H1 (cell line): ENCODE measurements around the gene SEL1L2. TPM values are rescaled to one million over a fixed set of nuclear protein-coding genes. Genes with fewer than 3 reads are reported as not detected.

ENCODE experiments used
- CTCF ChIA-PET: fragments of 300-600 bp; sonication (Branson Sonifier 250); formaldehyde crosslinking; loops from one replicate; lab custom pipeline; 2021; ENCODE audit not compliant: partially characterized antibody; lab: Charles Lee
- POLR2A ChIA-PET: fragments of 300-600 bp; sonication (Branson Sonifier 250); formaldehyde crosslinking; loops from one replicate; lab custom pipeline; 2021; ENCODE audit warnings: inconsistent platforms; ENCODE audit not compliant: partially characterized antibody; lab: Charles Lee
- DNase-seq, 2 experiments: peaks; one replicate each; pipeline versions ENCODE4 v3.0.0 to v3.0.0-alpha.2; 2010 to 2022; ENCODE audit warnings: low spot score in 2 of 2, low read depth in 1 of 2, mixed read lengths in 1 of 2
- FAIRE-seq: peaks from 2 replicates; lab custom pipeline; 2011; peaks lifted over from hg19 to GRCh38; lab: Jason Lieb, UNC
- H2AFZ ChIP-seq: 2 replicates; pipeline ENCODE4 v1.8.1; 2012; ENCODE audit warnings: low read length, inconsistent platforms
- H2AK5ac ChIP-seq: 2 replicates; pipeline ENCODE4 v1.6.1; 2013; ENCODE audit warnings: low read depth, low read length
- H2BK120ac ChIP-seq: replicated peaks from 2 replicates; pipeline ENCODE3; 2013; ENCODE audit warnings: low read depth, low read length, inconsistent platforms
- H2BK12ac ChIP-seq: 2 replicates; pipeline ENCODE4 v1.6.1; 2013; ENCODE audit warnings: low read depth, low read length
- H2BK15ac ChIP-seq: 2 replicates; pipeline ENCODE4 v1.6.1; 2013; ENCODE audit warnings: low read length
- H2BK20ac ChIP-seq: 2 replicates; pipeline ENCODE4 v1.6.1; 2013; ENCODE audit warnings: low read length
- H2BK5ac ChIP-seq: 2 replicates; pipeline ENCODE4 v1.6.1; 2013; ENCODE audit warnings: low read depth, low read length
- H3K14ac ChIP-seq: 2 replicates; pipeline ENCODE4 v1.6.1; 2013; ENCODE audit warnings: inconsistent platforms; ENCODE audit not compliant: insufficient read length
- H3K18ac ChIP-seq: 2 replicates; pipeline ENCODE4 v1.6.1; 2013; ENCODE audit warnings: low read length; ENCODE audit errors: extremely low read depth
- H3K23ac ChIP-seq: 2 replicates; pipeline ENCODE4 v1.6.1; 2013; ENCODE audit warnings: inconsistent platforms; ENCODE audit not compliant: insufficient read length
- H3K23me2 ChIP-seq: 2 replicates; pipeline ENCODE4 v1.6.1; 2013; ENCODE audit warnings: low read depth, low read length
- H3K27ac ChIP-seq: 2 replicates; pipeline ENCODE4 v1.6.1; 2011; ENCODE audit warnings: low read depth, low read length, inconsistent platforms
- H3K27me3 ChIP-seq, 4 experiments: replicated peaks in 1 of 4; 1 replicate in 1 of 4; 2 replicates in 3 of 4; pipeline versions ENCODE4 v1.6.1 to v1.8.1; 2011 to 2013; ENCODE audit warnings: low read length in 3 of 4, mild to moderate bottlenecking in 3 of 4, inconsistent platforms in 2 of 4, mixed read lengths in 2 of 4, moderate library complexity in 1 of 4; ENCODE audit not compliant: control insufficient read depth in 3 of 4, insufficient read depth in 3 of 4; ENCODE audit errors: extremely low read depth in 1 of 4
- H3K36me3 ChIP-seq, 4 experiments: 2 replicates each; pipeline versions ENCODE4 v1.6.1 to v1.8.1; 2011 to 2013; ENCODE audit warnings: mild to moderate bottlenecking in 4 of 4, low read length in 3 of 4, moderate library complexity in 2 of 4, control low read depth in 1 of 4, inconsistent platforms in 1 of 4; ENCODE audit not compliant: insufficient read depth in 4 of 4, control insufficient read depth in 2 of 4
- H3K4ac ChIP-seq: replicated peaks from 2 replicates; pipeline ENCODE3; 2013; ENCODE audit warnings: low read length, low read depth, mixed read lengths, inconsistent platforms; ENCODE audit not compliant: insufficient read length
- H3K4me1 ChIP-seq, 4 experiments: replicated peaks in 1 of 4; 1 replicate in 1 of 4; 2 replicates in 3 of 4; pipeline versions ENCODE4 v1.6.1 to v1.8.1; 2011 to 2013; ENCODE audit warnings: low read length in 3 of 4, inconsistent platforms in 2 of 4, mixed read lengths in 1 of 4; ENCODE audit not compliant: insufficient read depth in 4 of 4, control insufficient read depth in 3 of 4
- H3K4me2 ChIP-seq, 2 experiments: 2 replicates each; pipeline versions ENCODE4 v1.6.1 to v1.8.1; 2011 to 2013; ENCODE audit warnings: low read depth in 2 of 2, low read length in 2 of 2, control low read depth in 1 of 2, inconsistent platforms in 1 of 2, mild to moderate bottlenecking in 1 of 2; ENCODE audit not compliant: insufficient read depth in 1 of 2
- H3K4me3 ChIP-seq, 4 experiments: fragments of 200-600, 300-600 bp in 1 of 4; sonication (generic), shearing (Covaris generic), sonication (Bioruptor Twin) in 1 of 4; 2 replicates each; pipeline versions ENCODE4 v1.5.1 to v1.8.1; 2011 to 2016; ENCODE audit warnings: low read length in 4 of 4, low read depth in 3 of 4, control low read depth in 2 of 4, inconsistent platforms in 2 of 4, mild to moderate bottlenecking in 2 of 4, mixed read lengths in 1 of 4, moderate library complexity in 1 of 4; ENCODE audit not compliant: insufficient read depth in 2 of 4; ENCODE audit errors: extremely low read depth in 1 of 4
- H3K56ac ChIP-seq: replicated peaks from 2 replicates; pipeline ENCODE3; 2013; ENCODE audit warnings: low read depth, mild to moderate bottlenecking, mixed read lengths, low read length, inconsistent platforms; ENCODE audit not compliant: insufficient read length
- H3K79me1 ChIP-seq: 2 replicates; pipeline ENCODE4 v1.6.1; 2013; ENCODE audit warnings: low read depth, low read length, control low read depth
- H3K79me2 ChIP-seq, 2 experiments: 2 replicates each; pipeline versions ENCODE4 v1.6.1 to v1.8.1; 2012 to 2013; ENCODE audit warnings: low read length in 2 of 2, mild to moderate bottlenecking in 2 of 2, inconsistent platforms in 1 of 2; ENCODE audit not compliant: insufficient read depth in 2 of 2, control insufficient read depth in 1 of 2
- H3K9ac ChIP-seq, 4 experiments: replicated peaks in 1 of 4; 1 replicate in 1 of 4; 2 replicates in 3 of 4; pipeline versions ENCODE4 v1.6.1 to v1.8.1; 2011 to 2013; ENCODE audit warnings: low read depth in 3 of 4, low read length in 3 of 4, control low read depth in 2 of 4, mild to moderate bottlenecking in 2 of 4, moderate library complexity in 2 of 4, inconsistent platforms in 1 of 4; ENCODE audit errors: extremely low read depth in 1 of 4
- H3K9me3 ChIP-seq, 2 experiments: 2 replicates each; pipeline versions ENCODE4 v1.6.1 to v1.8.1; 2012 to 2013; ENCODE audit warnings: mild to moderate bottlenecking in 2 of 2, moderate library complexity in 2 of 2, control low read depth in 1 of 2, inconsistent platforms in 1 of 2, low read depth in 1 of 2, low read length in 1 of 2, mixed read lengths in 1 of 2; ENCODE audit not compliant: insufficient read depth in 2 of 2
- H4K20me1 ChIP-seq, 2 experiments: replicated peaks in 1 of 2; 2 replicates each; pipeline versions ENCODE3 to v1.8.1; 2011 to 2013; ENCODE audit warnings: inconsistent platforms in 2 of 2, low read length in 2 of 2, mild to moderate bottlenecking in 1 of 2; ENCODE audit not compliant: insufficient read depth in 2 of 2, control insufficient read depth in 1 of 2
- H4K5ac ChIP-seq: 2 replicates; pipeline ENCODE4 v1.6.1; 2013; ENCODE audit warnings: low read length, low read depth, mixed read lengths, inconsistent platforms; ENCODE audit not compliant: insufficient read length
- H4K8ac ChIP-seq: 2 replicates; pipeline ENCODE4 v1.8.0; 2013; ENCODE audit warnings: mild to moderate bottlenecking, moderate library complexity, low read length, inconsistent platforms; ENCODE audit not compliant: insufficient read depth; ENCODE audit errors: extremely low read depth
- H4K91ac ChIP-seq: replicated peaks from 2 replicates; pipeline ENCODE3; 2013; ENCODE audit warnings: low read length, mixed read lengths, inconsistent platforms; ENCODE audit not compliant: insufficient read length
- CHD1 ChIP-seq: IDR thresholded peaks from 2 replicates; pipeline ENCODE4 v1.6.1; 2012; ENCODE audit warnings: low read depth, low read length, improper control_type of control experiment
- CHD2 ChIP-seq: IDR thresholded peaks from 2 replicates; pipeline ENCODE4 v1.6.1; 2012; ENCODE audit warnings: low read length, improper control_type of control experiment
- CTBP2 ChIP-seq: IDR thresholded peaks from 2 replicates; pipeline ENCODE4 v1.7.0; 2011; ENCODE audit warnings: borderline replicate concordance, mild to moderate bottlenecking, moderate library complexity, mixed read lengths, low read length; ENCODE audit not compliant: insufficient read depth, insufficient read length
- EP300 ChIP-seq, 2 experiments: IDR thresholded peaks; 1 replicate in 1 of 2; 2 replicates in 1 of 2; pipeline ENCODE4 v1.6.1; 2011 to 2012; ENCODE audit warnings: low read depth in 2 of 2, low read length in 2 of 2, mild to moderate bottlenecking in 2 of 2, borderline replicate concordance in 1 of 2, inconsistent platforms in 1 of 2, moderate library complexity in 1 of 2
- GTF2F1 ChIP-seq: IDR thresholded peaks from 2 replicates; pipeline ENCODE4 v1.6.1; 2012; ENCODE audit warnings: low read depth, low read length, improper control_type of control experiment, borderline replicate concordance
- JUND ChIP-seq: IDR thresholded peaks from 2 replicates; pipeline ENCODE4 v1.6.1; 2011; ENCODE audit warnings: mild to moderate bottlenecking, improper control_type of control experiment, low read length
- RBBP5 ChIP-seq: IDR thresholded peaks from 2 replicates; pipeline ENCODE4 v1.7.1; 2012; ENCODE audit warnings: low read depth, mild to moderate bottlenecking, inconsistent platforms, low read length, moderate library complexity, borderline replicate concordance
- SP2 ChIP-seq: IDR thresholded peaks from 2 replicates; pipeline ENCODE4 v1.6.1; 2012; ENCODE audit warnings: mild to moderate bottlenecking, low read length, inconsistent platforms
- SP4 ChIP-seq: IDR thresholded peaks from 2 replicates; pipeline ENCODE4 v1.6.1; 2012; ENCODE audit warnings: low read length, inconsistent platforms
- TEAD4 ChIP-seq: IDR thresholded peaks from 2 replicates; pipeline ENCODE4 v1.6.1; 2012; ENCODE audit warnings: low read depth, low read length, inconsistent platforms, mixed read lengths
- ZNF274 ChIP-seq: IDR thresholded peaks from 2 replicates; pipeline ENCODE4 v1.7.0; 2012; ENCODE audit warnings: low read length, borderline replicate concordance; ENCODE audit errors: extremely low read depth
- WGBS, 2 experiments: shearing (Covaris generic) in 1 of 2; methylation state at CpG; one replicate each; pipeline versions ENCODE4 v1.1.6 to v1.1.7; 2013 to 2015; ENCODE audit warnings: low lambda C conversion rate in 2 of 2, mixed read lengths in 2 of 2, inconsistent platforms in 1 of 2, low coverage in 1 of 2, missing lambda C conversion rate in 1 of 2; ENCODE audit not compliant: insufficient replicate concordance in 2 of 2, insufficient coverage in 1 of 2, insufficient read length in 1 of 2; ENCODE audit errors: extremely low coverage in 1 of 2, missing lambda C conversion rate in 1 of 2; 5-methylcytosine and 5-hydroxymethylcytosine counted together
- polyA plus RNA-seq, 7 experiments: library from polyadenylated mRNA; depleted of rRNA in 3 of 7; stranded (reverse) in 5 of 7; unstranded in 2 of 7; fragments of >200 nt in 5 of 7; fragments of 200-250 nt in 2 of 7; gene quantifications; 1 replicate in 5 of 7; 2 replicates in 1 of 7; 4 replicates in 1 of 7; pipeline versions ENCODE4 v1.2.1 to v1.2.3, GENCODE V29; 2011 to 2013; ENCODE audit warnings: missing spikeins in 2 of 7, mixed read lengths in 2 of 7
- total RNA-seq: library from RNA; stranded (reverse); fragmentation: NEBNext Ultra II Directional; extraction: Animal tissue kit (Norgen Biotek cat#: 25700); gene quantifications from 2 replicates; pipeline ENCODE4 v1.2.1, GENCODE V29; 2021
- TF ChIP-seq, protein P1 (sequence below): IDR thresholded peaks from 2 replicates; pipeline ENCODE4 v1.6.1; 2011; ENCODE audit warnings: low read length, improper control_type of control experiment

Gene SEL1L2
- total and polyA plus RNA-seq, 2 of the 8 experiments (the other 6 are each of a cell fraction or from before 2014, with no cell fraction given), result not detected

DNA sequence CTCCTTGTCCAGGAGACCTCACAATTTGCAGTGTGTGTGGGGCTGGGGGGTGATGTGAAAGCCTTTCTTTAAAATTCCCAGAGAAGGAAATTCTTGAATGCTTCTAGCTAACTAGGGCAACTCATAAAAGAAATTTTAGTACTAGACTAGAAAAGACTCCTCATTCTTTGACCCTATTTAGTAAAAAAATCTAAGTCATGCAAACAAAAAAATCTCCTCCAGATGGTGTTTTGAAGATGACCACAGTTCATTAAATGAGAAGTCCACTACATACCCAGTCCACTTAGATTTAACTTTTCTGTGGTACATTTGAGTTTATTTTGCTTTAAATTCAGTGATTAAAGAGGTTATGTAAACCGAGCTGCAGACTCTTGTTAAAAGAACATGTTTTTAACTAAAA is 138.1 kb downstream of the SEL1L2 start:
- Histone ChIP-seq H2BK20ac (no peak overlapping the region), H4K91ac (no peak overlapping the region), H3K23me2 (no peaks in the 10 kb centered on the region; the same call in 1 of the 2 replicates), H3K14ac (no peak overlapping the region), H4K20me1 (no peaks in the 10 kb centered on the region), H2BK120ac (no peak overlapping the region), H3K4ac (no peak overlapping the region), H2AFZ (no peak overlapping the region), H3K79me2 (no peaks in the 10 kb centered on the region), H3K23ac (no peak overlapping the region), H3K18ac (no peak overlapping the region), H3K27me3 (no peaks in the 10 kb centered on the region), H3K9ac (no peak overlapping the region), H3K4me2 (no peak overlapping the region), H3K36me3 (no peaks in the 10 kb centered on the region), H3K4me1 (no peaks in the 10 kb centered on the region), H3K9me3 (no peaks in the 10 kb centered on the region), H2BK5ac (no peak overlapping the region), H4K8ac (no peak overlapping the region), H3K56ac (no peak overlapping the region), H3K79me1 (no peaks in the 10 kb centered on the region), H2AK5ac (no peak overlapping the region), H3K27ac (no peak overlapping the region), H2BK15ac (no peak overlapping the region), H4K5ac (no peak overlapping the region), H2BK12ac (no peak overlapping the region), H3K4me3 (no peak overlapping the region)
- FAIRE-seq (no peak), DNase-seq (no peak)
- ChIA-PET CTCF (no interaction called here), POLR2A (interaction anchor here (1.1 kb wide), 1 partner anchor 10 kb away, joined by 3 read pairs; no protein-coding TSS in a partner anchor)
- 92% methylated on average over 1 of the region's 1 CpG; no CpG with 5 or more reads in 1 of the 2 experiments for WGBS, 2 experiments
- no peak for TF ChIP-seq CHD2
- no peak for TF ChIP-seq EP300 (IDR thresholded peaks at IDR 0.05; ENCODE audit: borderline replicate concordance in 1 of 2, low read depth in 2 of 2, low read length in 2 of 2)
- TF ChIP-seq SP2, result no peak
- TF ChIP-seq SP4, result no peak
- TF ChIP-seq JUND, result no peak
- TF ChIP-seq GTF2F1, result no peak
- no peak for TF ChIP-seq CTBP2
- TF ChIP-seq, protein P1, sequence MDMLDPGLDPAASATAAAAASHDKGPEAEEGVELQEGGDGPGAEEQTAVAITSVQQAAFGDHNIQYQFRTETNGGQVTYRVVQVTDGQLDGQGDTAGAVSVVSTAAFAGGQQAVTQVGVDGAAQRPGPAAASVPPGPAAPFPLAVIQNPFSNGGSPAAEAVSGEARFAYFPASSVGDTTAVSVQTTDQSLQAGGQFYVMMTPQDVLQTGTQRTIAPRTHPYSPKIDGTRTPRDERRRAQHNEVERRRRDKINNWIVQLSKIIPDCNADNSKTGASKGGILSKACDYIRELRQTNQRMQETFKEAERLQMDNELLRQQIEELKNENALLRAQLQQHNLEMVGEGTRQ, result no peak
- TF ChIP-seq RBBP5, result no peak
- no peak for TF ChIP-seq CHD1
- TF ChIP-seq TEAD4, result no peak
- TF ChIP-seq ZNF274, result no peak
